IMR-90 (cell line): Measurements from ENCODE around the gene CAP2.

Source experiments
- CEBPB ChIP-seq: IDR thresholded peaks from 2 replicates; pipeline ENCODE4 v1.6.1; 2012; ENCODE audit warnings: low read depth, low read length, improper control_type of control experiment
- CTCF ChIP-seq: conservative IDR thresholded peaks from 2 replicates; pipeline ENCODE4 v1.5.1; 2012; ENCODE audit warnings: mild to moderate bottlenecking, low read depth, low read length, improper control_type of control experiment
- MAFK ChIP-seq: IDR thresholded peaks from 2 replicates; pipeline ENCODE4 v1.6.1; 2012; ENCODE audit warnings: low read depth, low read length, improper control_type of control experiment

DNA sequence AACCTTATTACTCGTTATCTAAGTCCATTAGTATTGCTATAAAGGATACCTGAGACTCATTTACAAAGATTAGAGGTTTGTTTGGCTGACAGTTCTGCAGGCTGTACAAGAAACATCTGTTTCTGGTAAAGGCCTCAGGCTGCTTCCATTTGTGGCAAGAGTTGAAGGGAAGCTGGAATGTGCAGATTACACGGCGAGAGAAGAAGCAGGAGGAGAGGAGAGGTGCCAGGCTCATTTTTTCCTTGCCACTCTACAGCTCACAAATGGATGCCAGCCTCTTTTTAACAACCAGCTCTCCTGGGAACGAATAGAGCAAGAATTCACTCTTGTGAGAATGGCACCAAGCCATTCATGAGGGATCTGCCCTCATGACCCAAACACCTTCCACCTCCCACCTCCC lies 14.7 kb downstream of the CAP2 start:
- TF ChIP-seq CTCF: no peak
- no peak for TF ChIP-seq CEBPB
- TF ChIP-seq MAFK: no peak
